HCT116 (cell line): Measurements from ENCODE around the gene RNPEPL1. TPM values are rescaled to one million over a fixed set of nuclear protein-coding genes. Genes with fewer than 3 reads are reported as not detected.

Source experiments
- ATAC-seq: fragments of 200-7000 bp; cut with Tn5 transposase; 2 replicates; pipeline ENCODE4 v1.9.1; 2020; ENCODE audit warnings: mild to moderate bottlenecking, moderate library complexity
- BruUV-seq: library from RNA; stranded (reverse); fragments of 400-500 nt; replicated peaks from 2 replicates; lab custom pipeline; 2021; lab: Mats Ljungman, UMichigan
- CTCF ChIA-PET: fragments of 300-600 bp; sonication (Branson Sonifier 250); formaldehyde crosslinking; loops from one replicate; lab custom pipeline; 2021; ENCODE audit warnings: antibody characterized with exemption; lab: Charles Lee
- POLR2A ChIA-PET: fragments of 300-600, 350-600 bp; sonication (Branson Sonifier 250); formaldehyde crosslinking; loops from one replicate; lab custom pipeline; 2021; ENCODE audit warnings: antibody characterized with exemption; lab: Charles Lee
- RAD21 ChIA-PET, 2 experiments: fragments of 300-600 bp; sonication (Branson Sonifier 250); formaldehyde crosslinking; loops; one replicate each; lab custom pipeline; 2023; ENCODE audit warnings: low total read pairs in 2 of 2; ENCODE audit not compliant: uncharacterized antibody in 2 of 2, unreplicated experiment in 2 of 2, low non-redundant PET in 1 of 2; lab: Charles Lee
- DNase-seq: peaks from one replicate; pipeline ENCODE4 v3.0.0-alpha.2; 2010; ENCODE audit warnings: low read depth, low spot score
- H2AFZ ChIP-seq: fragments of 200-600 bp; shearing (Covaris generic), sonication (generic); 2 replicates; pipeline ENCODE4 v1.6.1; 2017; ENCODE audit warnings: low read depth, mixed run types, mixed read lengths, antibody characterized with exemption, low read length; ENCODE audit not compliant: poor library complexity, severe bottlenecking
- H3K27ac ChIP-seq: 2 replicates; pipeline ENCODE4 v1.5.1; 2012; ENCODE audit warnings: low read depth, low read length
- H3K27me3 ChIP-seq: fragments of 200-600 bp; sonication (generic); 2 replicates; pipeline ENCODE4 v1.6.1; 2016; ENCODE audit warnings: mixed run types, low read length, mixed read lengths; ENCODE audit not compliant: insufficient read depth
- H3K36me3 ChIP-seq, 2 experiments: fragments of 200-500 bp in 1 of 2; fragments of 200-600 bp in 1 of 2; sonication (Bioruptor generic) in 1 of 2; sonication (generic) in 1 of 2; 2 replicates each; pipeline versions ENCODE4 v1.5.1 to v1.6.1; 2014 to 2016; ENCODE audit warnings: low read length in 2 of 2, inconsistent platforms in 1 of 2, mixed read lengths in 1 of 2, mixed run types in 1 of 2; ENCODE audit not compliant: insufficient read depth in 2 of 2, control insufficient read depth in 1 of 2
- H3K4me1 ChIP-seq, 2 experiments: fragments of 200-600 bp in 1 of 2; sonication (generic) in 1 of 2; 2 replicates each; pipeline versions ENCODE4 v1.5.1 to v1.6.1; 2012 to 2017; ENCODE audit warnings: low read length in 2 of 2, inconsistent platforms in 1 of 2, mild to moderate bottlenecking in 1 of 2, mixed read lengths in 1 of 2, mixed run types in 1 of 2, moderate library complexity in 1 of 2; ENCODE audit not compliant: insufficient read depth in 2 of 2, control insufficient read depth in 1 of 2
- H3K4me2 ChIP-seq: fragments of 200-600 bp; sonication (generic); 2 replicates; pipeline ENCODE4 v1.6.1; 2017; ENCODE audit warnings: mixed run types, low read length, mixed read lengths
- H3K4me3 ChIP-seq, 2 experiments: fragments of 200-600 bp in 1 of 2; sonication (generic) in 1 of 2; replicated peaks in 1 of 2; 2 replicates each; pipeline ENCODE4 v1.5.1; 2011 to 2016; ENCODE audit warnings: low read length in 2 of 2, control low read depth in 1 of 2, low read depth in 1 of 2, mild to moderate bottlenecking in 1 of 2, mixed read lengths in 1 of 2, mixed run types in 1 of 2
- H3K79me2 ChIP-seq: fragments of 200-600 bp; sonication (generic); 2 replicates; pipeline ENCODE4 v1.6.1; 2017; ENCODE audit warnings: mild to moderate bottlenecking, mixed run types, low read length, moderate library complexity, mixed read lengths; ENCODE audit not compliant: insufficient read depth
- H3K9ac ChIP-seq: fragments of 200-600 bp; sonication (generic); 2 replicates; pipeline ENCODE4 v1.6.1; 2016; ENCODE audit warnings: low read length, mixed read lengths
- H3K9me2 ChIP-seq: fragments of 200-600 bp; sonication (generic), shearing (Covaris generic); 2 replicates; pipeline ENCODE4 v1.6.1; 2017; ENCODE audit warnings: mixed run types, mild to moderate bottlenecking, moderate library complexity; ENCODE audit not compliant: insufficient read depth
- H3K9me3 ChIP-seq, 2 experiments: fragments of 200-500 bp in 1 of 2; fragments of 200-600 bp in 1 of 2; sonication (Bioruptor generic) in 1 of 2; sonication (generic) in 1 of 2; 2 replicates each; pipeline ENCODE4 v1.6.1; 2014 to 2017; ENCODE audit warnings: low read length in 2 of 2, mixed read lengths in 2 of 2, inconsistent platforms in 1 of 2, low read depth in 1 of 2, mild to moderate bottlenecking in 1 of 2, mixed run types in 1 of 2, moderate library complexity in 1 of 2; ENCODE audit not compliant: control insufficient read depth in 1 of 2, insufficient read depth in 1 of 2
- H4K20me1 ChIP-seq: fragments of 200-600 bp; sonication (generic), shearing (Covaris generic); 2 replicates; pipeline ENCODE4 v1.6.1; 2017; ENCODE audit warnings: mixed run types, mild to moderate bottlenecking, moderate library complexity; ENCODE audit not compliant: insufficient read depth
- CEBPB ChIP-seq: IDR thresholded peaks from 2 replicates; pipeline ENCODE4 v1.6.1; 2012; ENCODE audit warnings: low read depth
- EGR1 ChIP-seq: IDR thresholded peaks from 2 replicates; pipeline ENCODE4 v1.6.1; 2012; ENCODE audit warnings: low read depth
- ELF1 ChIP-seq: IDR thresholded peaks from 2 replicates; pipeline ENCODE4 v1.6.1; 2012; ENCODE audit warnings: low read depth, borderline replicate concordance
- EZH2 ChIP-seq: fragments of 200-600 bp; sonication (generic); IDR thresholded peaks from 2 replicates; pipeline ENCODE4 v1.6.1; 2017; ENCODE audit warnings: antibody characterized with exemption, mixed run types
- EZH2phosphoT487 ChIP-seq: fragments of 200-600 bp; IDR thresholded peaks from 2 replicates; pipeline ENCODE4 v1.6.1; 2018; ENCODE audit warnings: antibody characterized with exemption, borderline replicate concordance
- JUND ChIP-seq: IDR thresholded peaks from 2 replicates; pipeline ENCODE4 v1.6.1; 2012
- POLR2A ChIP-seq: IDR thresholded peaks from 2 replicates; pipeline ENCODE4 v1.7.0; 2011; ENCODE audit warnings: borderline replicate concordance; ENCODE audit not compliant: insufficient read depth, insufficient read length; ENCODE audit errors: extremely low read depth
- POLR2AphosphoS5 ChIP-seq: IDR thresholded peaks from 2 replicates; pipeline ENCODE4 v1.6.1; 2011; ENCODE audit warnings: mild to moderate bottlenecking, low read depth, low read length, moderate library complexity
- RAD21 ChIP-seq: IDR thresholded peaks from 2 replicates; pipeline ENCODE4 v1.6.1; 2012; ENCODE audit warnings: low read depth, mild to moderate bottlenecking
- REST ChIP-seq: IDR thresholded peaks from 2 replicates; pipeline ENCODE4 v1.6.1; 2012; ENCODE audit warnings: low read depth
- SIN3A ChIP-seq: IDR thresholded peaks from 2 replicates; pipeline ENCODE4 v1.6.1; 2012; ENCODE audit warnings: low read depth
- SP1 ChIP-seq: IDR thresholded peaks from 2 replicates; pipeline ENCODE4 v1.6.1; 2012; ENCODE audit warnings: low read depth
- TCF7L2 ChIP-seq: IDR thresholded peaks from 2 replicates; pipeline ENCODE4 v1.7.0; 2011; ENCODE audit warnings: borderline replicate concordance, inconsistent platforms; ENCODE audit not compliant: insufficient read depth, insufficient read length; ENCODE audit errors: extremely low read depth
- YY1 ChIP-seq: IDR thresholded peaks from 2 replicates; pipeline ENCODE4 v1.6.1; 2011; ENCODE audit warnings: low read length, low read depth, moderate library complexity, mild to moderate bottlenecking; ENCODE audit not compliant: insufficient replicate concordance; ENCODE audit errors: extremely low read depth
- ZBTB33 ChIP-seq: IDR thresholded peaks from 2 replicates; pipeline ENCODE4 v1.6.1; 2011; ENCODE audit warnings: mild to moderate bottlenecking, low read length, moderate library complexity; ENCODE audit not compliant: insufficient replicate concordance; ENCODE audit errors: extremely low read depth
- ZNF274 ChIP-seq: fragments of 200-500 bp; sonication (Bioruptor generic); IDR thresholded peaks from 2 replicates; pipeline ENCODE4 v1.6.1; 2014; ENCODE audit warnings: mild to moderate bottlenecking, low read depth, low read length, inconsistent platforms
- intact Hi-C: fragments of 100-400 bp; cut with micrococcal nuclease; formaldehyde crosslinking; loops from 2 replicates; pipeline ENCODE4 v1.10.0; 2022
- total RNA-seq: library from RNA; stranded (reverse); gene quantifications from one replicate; pipeline ENCODE4 v1.2.1, GENCODE V29; 2021; ENCODE audit not compliant: unreplicated experiment
- TF ChIP-seq, protein P1 (sequence below), 3 experiments: fragments of 200-600 bp in 1 of 3; sonication (generic) in 1 of 3; IDR thresholded peaks in 2 of 3; conservative IDR thresholded peaks in 1 of 3; 2 replicates each; pipeline ENCODE4 v1.5.1; 2012 to 2017; ENCODE audit warnings: low read depth in 2 of 3, low read length in 2 of 3, antibody characterized with exemption in 1 of 3, borderline replicate concordance in 1 of 3, control low read depth in 1 of 3, mild to moderate bottlenecking in 1 of 3, mixed read lengths in 1 of 3, mixed run types in 1 of 3, moderate library complexity in 1 of 3; ENCODE audit not compliant: insufficient read depth in 1 of 3

Gene RNPEPL1
- total RNA-seq, 1 experiment from 2014 or later, result 49.7 TPM

GRCh38 chr2:240627736-240628506, 59.6 kb downstream of the RNPEPL1 start:
- no peaks in the 10 kb centered on the region for H4K20me1 ChIP-seq
- no peak overlapping the region for H3K4me2 ChIP-seq
- H3K9me3 ChIP-seq, result no peaks in the 10 kb centered on the region
- no peaks in the 10 kb centered on the region for H3K27me3 ChIP-seq
- CTCF ChIA-PET, result no interaction called here
- no peak overlapping the region for H3K9ac ChIP-seq
- RAD21 ChIA-PET, result no interaction called here
- H3K4me1 ChIP-seq, result no peaks in the 10 kb centered on the region
- ATAC-seq, result no peak
- no peak overlapping the region for H3K27ac ChIP-seq
- no peaks in the 10 kb centered on the region for H3K79me2 ChIP-seq
- H2AFZ ChIP-seq, result no peak overlapping the region
- TF ChIP-seq SP1 (no peak), SIN3A (no peak), ELF1 (no peak), POLR2AphosphoS5 (no peak), ZBTB33 (no peak), ZNF274 (no peak), JUND (no peak), RAD21 (no peak), EZH2phosphoT487 (no peak), EZH2 (no peak), TCF7L2 (no peak), REST (no peak), EGR1 (no peak), YY1 (no peak), CEBPB (no peak), POLR2A (no peak)
- TF ChIP-seq, protein P1, sequence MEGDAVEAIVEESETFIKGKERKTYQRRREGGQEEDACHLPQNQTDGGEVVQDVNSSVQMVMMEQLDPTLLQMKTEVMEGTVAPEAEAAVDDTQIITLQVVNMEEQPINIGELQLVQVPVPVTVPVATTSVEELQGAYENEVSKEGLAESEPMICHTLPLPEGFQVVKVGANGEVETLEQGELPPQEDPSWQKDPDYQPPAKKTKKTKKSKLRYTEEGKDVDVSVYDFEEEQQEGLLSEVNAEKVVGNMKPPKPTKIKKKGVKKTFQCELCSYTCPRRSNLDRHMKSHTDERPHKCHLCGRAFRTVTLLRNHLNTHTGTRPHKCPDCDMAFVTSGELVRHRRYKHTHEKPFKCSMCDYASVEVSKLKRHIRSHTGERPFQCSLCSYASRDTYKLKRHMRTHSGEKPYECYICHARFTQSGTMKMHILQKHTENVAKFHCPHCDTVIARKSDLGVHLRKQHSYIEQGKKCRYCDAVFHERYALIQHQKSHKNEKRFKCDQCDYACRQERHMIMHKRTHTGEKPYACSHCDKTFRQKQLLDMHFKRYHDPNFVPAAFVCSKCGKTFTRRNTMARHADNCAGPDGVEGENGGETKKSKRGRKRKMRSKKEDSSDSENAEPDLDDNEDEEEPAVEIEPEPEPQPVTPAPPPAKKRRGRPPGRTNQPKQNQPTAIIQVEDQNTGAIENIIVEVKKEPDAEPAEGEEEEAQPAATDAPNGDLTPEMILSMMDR (IDR thresholded peaks at IDR 0.05 in 2 of 3, conservative IDR thresholded peaks at IDR 0.05 in 1 of 3; ENCODE audit: borderline replicate concordance in 1 of 3, insufficient read depth in 1 of 3, low read depth in 2 of 3, low read length in 2 of 3), result no peak
- TF ChIP-seq, all 23 proteins: peak for 0
- DNase-seq, result no peak
- no peaks in the 10 kb centered on the region for H3K36me3 ChIP-seq
- no peak overlapping the region for H3K4me3 ChIP-seq
- POLR2A ChIA-PET, result no interaction called here
- intact Hi-C loops, result no loop called here
- no peaks in the 10 kb centered on the region for H3K9me2 ChIP-seq
- no TSS peak for BruUV-seq
